Measurements from ENCODE around the gene XYLT1.

- TF ChIP-seq CTCF (IDR thresholded peaks at IDR 0.05; ENCODE audit: control extremely low read depth in 1 of 3, insufficient read depth in 1 of 3, low read depth in 1 of 3, low read length in 3 of 3) = no peak
- TF ChIP-seq GABPA (IDR thresholded peaks at IDR 0.05; ENCODE audit: borderline replicate concordance, insufficient read depth, low read length) = no peak
- TF ChIP-seq RNF2 (IDR thresholded peaks at IDR 0.05; ENCODE audit: borderline replicate concordance, low read depth, low read length, missing control alignments, poor library complexity, severe bottlenecking) = no peak
- no peak for TF ChIP-seq CREB1 (IDR thresholded peaks at IDR 0.05)
- no peak for TF ChIP-seq POLR2A (IDR thresholded peaks at IDR 0.05; ENCODE audit: control extremely low read depth in 1 of 2, low read depth in 2 of 2, low read length in 2 of 2)
Measured at GRCh38 chr16:17076818-17077498, 393.8 kb downstream of the XYLT1 start.

Data from H1 (cell line).